B cell (primary cell): ENCODE measurements around the gene FUOM. TPM values are rescaled to one million over a fixed set of nuclear protein-coding genes. Genes with fewer than 3 reads are reported as not detected.
A peak's percentile ranks its signal among the peaks of the same experiment; 100 is the strongest.

Experiments
- ATAC-seq: fragments of 200-7000 bp; cut with Tn5 transposase; one replicate; pipeline ENCODE4 v1.10.0; 2021; ENCODE audit warnings: low read depth, mild to moderate bottlenecking, moderate number of reproducible peaks, moderate library complexity
- CTCF ChIA-PET: fragments of 350-600 bp; sonication (Branson Sonifier 250); formaldehyde crosslinking; loops from one replicate; lab custom pipeline; 2021; ENCODE audit warnings: antibody characterized with exemption, inconsistent platforms; lab: Charles Lee
- POLR2A ChIA-PET: fragments of 350-600 bp; sonication (Branson Sonifier 250); formaldehyde crosslinking; loops from one replicate; lab custom pipeline; 2021; ENCODE audit warnings: antibody characterized with exemption; lab: Charles Lee
- DNase-seq: peaks from one replicate; pipeline ENCODE4 v3.0.0; 2013
- H2AFZ ChIP-seq: 2 replicates; pipeline ENCODE4 v1.6.1; 2012; ENCODE audit warnings: mild to moderate bottlenecking, low read depth, low read length; ENCODE audit not compliant: insufficient read depth, poor library complexity, severe bottlenecking
- H3K27ac ChIP-seq, 2 donors: 1 replicate in 1 of 2; 2 replicates in 1 of 2; pipeline ENCODE4 v1.5.1; 2012 to 2013; ENCODE audit warnings: low read length in 2 of 2, mild to moderate bottlenecking in 2 of 2, moderate library complexity in 1 of 2
- H3K27me3 ChIP-seq, 4 experiments: fragments of 200-600 bp in 1 of 4; sonication (generic) in 1 of 4; replicated peaks in 1 of 4; 1 replicate in 2 of 4; 2 replicates in 2 of 4; pipeline versions ENCODE4 v1.6.1 to v1.7.0; 2013 to 2016; ENCODE audit warnings: low read length in 3 of 4, mild to moderate bottlenecking in 2 of 4, mixed read lengths in 1 of 4, moderate library complexity in 1 of 4; ENCODE audit not compliant: insufficient read depth in 4 of 4, control insufficient read depth in 3 of 4; ENCODE audit errors: control extremely low read depth in 1 of 4
- H3K36me3 ChIP-seq, 2 experiments: replicated peaks in 1 of 2; 1 replicate in 1 of 2; 2 replicates in 1 of 2; pipeline versions ENCODE4 v1.6.1 to v1.7.1; 2013; ENCODE audit warnings: low read length in 1 of 2; ENCODE audit not compliant: insufficient read depth in 2 of 2, control insufficient read depth in 1 of 2; ENCODE audit errors: control extremely low read depth in 1 of 2, extremely low read depth in 1 of 2
- H3K4me1 ChIP-seq, 2 donors: fragments of 200-600 bp in 1 of 2; sonication (generic) in 1 of 2; 1 replicate in 1 of 2; 2 replicates in 1 of 2; pipeline versions ENCODE4 v1.5.1 to v1.6.1; 2013 to 2017; ENCODE audit warnings: low read length in 2 of 2; ENCODE audit not compliant: control insufficient read depth in 2 of 2, insufficient read depth in 2 of 2
- H3K4me2 ChIP-seq: replicated peaks from 2 replicates; pipeline ENCODE3; 2012; ENCODE audit warnings: mild to moderate bottlenecking, low read depth, low read length; ENCODE audit not compliant: poor library complexity, severe bottlenecking
- H3K4me3 ChIP-seq, 5 experiments: fragments of 200-600 bp in 1 of 5; sonication (generic) in 1 of 5; 1 replicate in 3 of 5; 2 replicates in 2 of 5; pipeline versions ENCODE4 v1.5.1 to v1.7.0; 2011 to 2016; ENCODE audit warnings: low read length in 4 of 5, mild to moderate bottlenecking in 4 of 5, low read depth in 2 of 5, control low read depth in 1 of 5, moderate library complexity in 1 of 5; ENCODE audit not compliant: insufficient read depth in 1 of 5; ENCODE audit errors: control extremely low read depth in 1 of 5, extremely low read depth in 1 of 5
- H3K79me2 ChIP-seq: fragments of 200-600 bp; sonication (generic); one replicate; pipeline ENCODE4 v1.6.0; 2016; ENCODE audit warnings: low read length; ENCODE audit not compliant: control insufficient read depth, insufficient read depth
- H3K9ac ChIP-seq: fragments of 200-600 bp; sonication (generic); 2 replicates; pipeline ENCODE4 v1.6.1; 2017; ENCODE audit warnings: mild to moderate bottlenecking, low read length, moderate library complexity
- H3K9me3 ChIP-seq, 3 donors: one replicate each; pipeline versions ENCODE4 v1.6.1 to v1.7.1; 2013; ENCODE audit warnings: low read length in 2 of 3; ENCODE audit not compliant: control insufficient read depth in 2 of 3, insufficient read depth in 1 of 3; ENCODE audit errors: control extremely low read depth in 1 of 3
- H4K20me1 ChIP-seq: 2 replicates; pipeline ENCODE4 v1.6.0; 2012; ENCODE audit warnings: mild to moderate bottlenecking, low read length; ENCODE audit not compliant: insufficient read depth, control insufficient read depth, poor library complexity, severe bottlenecking
- H3K27ac Mint-ChIP-seq: one replicate; pipeline ENCODE4 v1.8.0; 2021; ENCODE audit warnings: mixed read lengths
- H3K27me3 Mint-ChIP-seq: one replicate; pipeline ENCODE4 v1.8.0; 2021; ENCODE audit warnings: mixed read lengths
- H3K4me1 Mint-ChIP-seq: one replicate; pipeline ENCODE4 v1.8.0; 2021; ENCODE audit warnings: mixed read lengths
- H3K4me3 Mint-ChIP-seq: one replicate; pipeline ENCODE4 v1.8.0; 2021; ENCODE audit warnings: mixed read lengths
- H3K9me3 Mint-ChIP-seq: one replicate; pipeline ENCODE4 v1.8.0; 2022; ENCODE audit warnings: mixed read lengths; ENCODE audit not compliant: insufficient read depth
- EZH2 ChIP-seq: IDR thresholded peaks from 2 replicates; pipeline ENCODE4 v1.6.1; 2012; ENCODE audit warnings: borderline replicate concordance, low read depth, mild to moderate bottlenecking, moderate library complexity, low read length; ENCODE audit not compliant: insufficient read depth, poor library complexity, severe bottlenecking
- WGBS: methylation state at CpG from one replicate; pipeline ENCODE4 v1.1.5; 2013; ENCODE audit warnings: missing lambda C conversion rate; ENCODE audit not compliant: insufficient coverage; 5-methylcytosine and 5-hydroxymethylcytosine counted together
- intact Hi-C: fragments of 100-400 bp; cut with micrococcal nuclease; formaldehyde crosslinking; loops from one replicate; pipeline ENCODE4 v1.10.0; 2022
- polyA plus RNA-seq: library from polyadenylated mRNA; depleted of rRNA; stranded (reverse); fragments of >200 nt; gene quantifications from 2 replicates; pipeline ENCODE4 v1.2.3, GENCODE V29; 2012
- total RNA-seq, 2 donors: library from RNA; stranded (reverse); fragments of 120-200 nt in 1 of 2; gene quantifications; 1 replicate in 1 of 2; 2 replicates in 1 of 2; pipeline versions ENCODE4 v1.2.3 to v1.2.4, GENCODE V29; 2013 to 2022
- TF ChIP-seq, protein P1 (sequence below): fragments of 200-600 bp; IDR thresholded peaks from one replicate; pipeline ENCODE4 v1.8.0; 2022; ENCODE audit warnings: antibody characterized with exemption, mild to moderate bottlenecking

The FUOM gene
- total and polyA plus RNA-seq, 2 donors (not counting 1 experiment from before 2014, with no cell fraction given), result 23.8 to 30.7 TPM

GRCh38 chr10:133335246-133336117, 22.3 kb downstream of the FUOM start:
- CTCF ChIA-PET, result no interaction called here
- ATAC-seq (peak; percentile 44), DNase-seq (peak; percentile 91)
- Mint-ChIP-seq H3K27me3 (peaks cover 10% of the 10 kb centered on the region), H3K4me1 (peaks cover 10% of the 10 kb centered on the region), H3K4me3 (peak overlapping the region; percentile 93), H3K27ac (peak overlapping the region; percentile 59), H3K9me3 (no peaks in the 10 kb centered on the region)
- Histone ChIP-seq H3K9ac (peak overlapping the region; percentile 65), H2AFZ (peak overlapping the region; percentile 55), H3K27ac (no peak overlapping the region), H3K4me2 (peak overlapping the region; percentile 98), H3K27me3 (peaks cover 0 to 57% (median 34%) of the 10 kb centered on the region in 4 experiments), H3K36me3 (no peaks in the 10 kb centered on the region), H3K4me3 (peak overlapping the region in 4 of 5 experiments; percentile 40 to 51 (median 46)), H3K79me2 (no peaks in the 10 kb centered on the region), H3K9me3 (peaks cover 0 to 26% (median 0%) of the 10 kb centered on the region in 3 donors), H4K20me1 (no peaks in the 10 kb centered on the region), H3K4me1 (peaks cover 35 to 44% of the 10 kb centered on the region in 2 donors)
- TF ChIP-seq EZH2, result no peak
- TF ChIP-seq, protein P1, sequence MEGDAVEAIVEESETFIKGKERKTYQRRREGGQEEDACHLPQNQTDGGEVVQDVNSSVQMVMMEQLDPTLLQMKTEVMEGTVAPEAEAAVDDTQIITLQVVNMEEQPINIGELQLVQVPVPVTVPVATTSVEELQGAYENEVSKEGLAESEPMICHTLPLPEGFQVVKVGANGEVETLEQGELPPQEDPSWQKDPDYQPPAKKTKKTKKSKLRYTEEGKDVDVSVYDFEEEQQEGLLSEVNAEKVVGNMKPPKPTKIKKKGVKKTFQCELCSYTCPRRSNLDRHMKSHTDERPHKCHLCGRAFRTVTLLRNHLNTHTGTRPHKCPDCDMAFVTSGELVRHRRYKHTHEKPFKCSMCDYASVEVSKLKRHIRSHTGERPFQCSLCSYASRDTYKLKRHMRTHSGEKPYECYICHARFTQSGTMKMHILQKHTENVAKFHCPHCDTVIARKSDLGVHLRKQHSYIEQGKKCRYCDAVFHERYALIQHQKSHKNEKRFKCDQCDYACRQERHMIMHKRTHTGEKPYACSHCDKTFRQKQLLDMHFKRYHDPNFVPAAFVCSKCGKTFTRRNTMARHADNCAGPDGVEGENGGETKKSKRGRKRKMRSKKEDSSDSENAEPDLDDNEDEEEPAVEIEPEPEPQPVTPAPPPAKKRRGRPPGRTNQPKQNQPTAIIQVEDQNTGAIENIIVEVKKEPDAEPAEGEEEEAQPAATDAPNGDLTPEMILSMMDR, result no peak
- POLR2A ChIA-PET, result interaction anchor here (1.2 kb wide), 1 partner anchor 45 kb away, joined by 3 read pairs; no protein-coding TSS in a partner anchor
- WGBS, result 3% methylated on average over 65 of the region's 75 CpGs
- intact Hi-C loops, result loop anchor here (1.0 kb wide), 1 partner anchor 59 kb away; the partner anchor contains the start of gene MTG1
